ENCODE measurements around the gene RALGPS1. TPM values are rescaled to one million over a fixed set of nuclear protein-coding genes. Genes with fewer than 3 reads are reported as not detected.

Gene RALGPS1
- total RNA-seq, 1 experiment from 2014 or later = 28.5 TPM

- Mint-ChIP-seq H3K9me3 (no peaks in the 10 kb centered on the region), H3K27ac (no peak overlapping the region), H3K36me3 (no peaks in the 10 kb centered on the region), H3K4me1 (peaks cover 1% of the 10 kb centered on the region), H3K27me3 (ENCODE audit: low read depth) (no peaks in the 10 kb centered on the region; the same call in 1 of the 2 replicates), H3K4me3 (no peak overlapping the region)
- TF ChIP-seq, protein P1, sequence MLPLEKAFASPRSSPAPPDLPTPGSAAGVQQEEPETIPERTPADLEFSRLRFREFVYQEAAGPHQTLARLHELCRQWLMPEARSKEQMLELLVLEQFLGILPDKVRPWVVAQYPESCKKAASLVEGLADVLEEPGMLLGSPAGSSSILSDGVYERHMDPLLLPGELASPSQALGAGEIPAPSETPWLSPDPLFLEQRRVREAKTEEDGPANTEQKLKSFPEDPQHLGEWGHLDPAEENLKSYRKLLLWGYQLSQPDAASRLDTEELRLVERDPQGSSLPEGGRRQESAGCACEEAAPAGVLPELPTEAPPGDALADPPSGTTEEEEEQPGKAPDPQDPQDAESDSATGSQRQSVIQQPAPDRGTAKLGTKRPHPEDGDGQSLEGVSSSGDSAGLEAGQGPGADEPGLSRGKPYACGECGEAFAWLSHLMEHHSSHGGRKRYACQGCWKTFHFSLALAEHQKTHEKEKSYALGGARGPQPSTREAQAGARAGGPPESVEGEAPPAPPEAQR (CRISPR knock-in tag; IDR thresholded peaks at IDR 0.05) = no peak
- no peak for TF ChIP-seq NFYB (CRISPR knock-in tag; conservative IDR thresholded peaks at IDR 0.05; ENCODE audit: low read depth)
- no peak for TF ChIP-seq NFE2L1 (CRISPR knock-in tag; IDR thresholded peaks at IDR 0.05)
- no peak for TF ChIP-seq ARID4B (CRISPR knock-in tag; IDR thresholded peaks at IDR 0.05; ENCODE audit: borderline replicate concordance)
- TF ChIP-seq NR2C2 (CRISPR knock-in tag; IDR thresholded peaks at IDR 0.05) = no peak
- no peak for TF ChIP-seq CREB1 (CRISPR knock-in tag; IDR thresholded peaks at IDR 0.05)
- TF ChIP-seq STAT6 (CRISPR knock-in tag; conservative IDR thresholded peaks at IDR 0.05; ENCODE audit: low read depth) = no peak
- peak; percentile 3 for DNase-seq (ENCODE audit: low spot score)
- ChIA-PET CTCF (interaction anchor here (1.8 kb wide), 1 partner anchor 21 kb away, joined by 8 read pairs; no protein-coding TSS in a partner anchor), POLR2A (no interaction called here)
- ATAC-seq = no peak
Measured at GRCh38 chr9:127177665-127178265, 263.2 kb downstream of the RALGPS1 start.

DNA sequence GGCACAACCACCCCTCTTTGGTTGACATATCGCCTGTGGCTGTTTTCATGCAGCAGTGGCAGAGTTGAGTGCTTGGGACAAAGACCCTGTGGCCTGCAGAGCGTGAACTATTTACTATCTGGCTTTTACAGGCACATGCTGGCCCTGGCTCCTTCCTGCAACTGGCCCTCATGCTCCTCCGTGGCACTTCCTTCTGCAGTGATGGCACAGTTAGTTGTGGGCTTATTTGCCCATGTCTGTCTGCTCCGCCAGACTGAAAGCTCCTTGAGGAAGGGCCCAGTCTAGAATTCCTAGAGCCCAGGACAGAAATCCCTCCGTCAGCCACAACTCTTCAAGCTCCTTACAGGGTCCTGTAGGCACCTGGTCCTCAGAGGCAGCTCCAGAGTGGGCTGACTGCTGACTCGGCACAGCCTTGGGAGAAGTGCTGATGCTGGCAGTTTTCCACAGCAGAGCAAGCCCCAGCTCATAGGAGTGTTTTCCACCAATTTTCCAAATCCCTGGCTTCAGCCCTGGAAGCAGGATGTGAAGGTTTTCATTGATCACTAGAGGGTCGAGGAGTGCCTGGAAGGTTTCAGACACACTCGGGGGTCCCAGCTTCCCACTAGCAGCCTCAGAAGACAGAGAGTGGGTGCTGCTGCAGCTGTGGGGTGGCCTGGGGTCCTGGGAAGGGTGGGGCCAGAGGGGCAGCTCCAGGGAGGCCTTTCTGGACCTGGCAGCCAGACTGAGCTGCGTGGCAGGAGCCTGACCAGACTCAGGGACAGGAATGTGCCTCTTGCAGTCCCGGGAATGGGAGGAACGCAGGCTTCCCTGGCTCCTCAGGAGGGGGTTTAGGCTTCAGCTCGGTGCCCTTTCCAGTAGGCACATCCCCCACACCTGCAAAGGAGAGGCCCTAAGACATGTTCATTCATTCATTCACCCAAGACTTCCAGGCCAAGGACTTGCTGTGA is 264.4 kb downstream of the RALGPS1 start:
- Mint-ChIP-seq H3K4me1 (peaks cover 12% of the 10 kb centered on the region), H3K27me3 (ENCODE audit: low read depth) (no peaks in the 10 kb centered on the region; the same call in 1 of the 2 replicates), H3K27ac (0 out of 2 replicates have a peak overlapping the region, but pooled peaks have one; percentile 72), H3K36me3 (no peaks in the 10 kb centered on the region), H3K9me3 (no peaks in the 10 kb centered on the region), H3K4me3 (no peak overlapping the region)
- CTCF ChIA-PET = interaction anchor here (0.8 to 1.8 kb wide), 5 partner anchors 16 to 285 kb away, joined by 3 to 8 read pairs (median 4); no protein-coding TSS in a partner anchor
- DNase-seq (ENCODE audit: low spot score) (peak; percentile 20), ATAC-seq (peak; percentile 23)
- POLR2A ChIA-PET = no interaction called here
- TF ChIP-seq ETV6 (CRISPR knock-in tag; IDR thresholded peaks at IDR 0.05) (no peak), FOXJ3 (CRISPR knock-in tag; IDR thresholded peaks at IDR 0.05; ENCODE audit: borderline replicate concordance) (no peak), MLX (CRISPR knock-in tag; IDR thresholded peaks at IDR 0.05) (no peak), TP53 (CRISPR knock-in tag; IDR thresholded peaks at IDR 0.05) (no peak), CREB1 (CRISPR knock-in tag; IDR thresholded peaks at IDR 0.05) (no peak)
- TF ChIP-seq, protein P2, sequence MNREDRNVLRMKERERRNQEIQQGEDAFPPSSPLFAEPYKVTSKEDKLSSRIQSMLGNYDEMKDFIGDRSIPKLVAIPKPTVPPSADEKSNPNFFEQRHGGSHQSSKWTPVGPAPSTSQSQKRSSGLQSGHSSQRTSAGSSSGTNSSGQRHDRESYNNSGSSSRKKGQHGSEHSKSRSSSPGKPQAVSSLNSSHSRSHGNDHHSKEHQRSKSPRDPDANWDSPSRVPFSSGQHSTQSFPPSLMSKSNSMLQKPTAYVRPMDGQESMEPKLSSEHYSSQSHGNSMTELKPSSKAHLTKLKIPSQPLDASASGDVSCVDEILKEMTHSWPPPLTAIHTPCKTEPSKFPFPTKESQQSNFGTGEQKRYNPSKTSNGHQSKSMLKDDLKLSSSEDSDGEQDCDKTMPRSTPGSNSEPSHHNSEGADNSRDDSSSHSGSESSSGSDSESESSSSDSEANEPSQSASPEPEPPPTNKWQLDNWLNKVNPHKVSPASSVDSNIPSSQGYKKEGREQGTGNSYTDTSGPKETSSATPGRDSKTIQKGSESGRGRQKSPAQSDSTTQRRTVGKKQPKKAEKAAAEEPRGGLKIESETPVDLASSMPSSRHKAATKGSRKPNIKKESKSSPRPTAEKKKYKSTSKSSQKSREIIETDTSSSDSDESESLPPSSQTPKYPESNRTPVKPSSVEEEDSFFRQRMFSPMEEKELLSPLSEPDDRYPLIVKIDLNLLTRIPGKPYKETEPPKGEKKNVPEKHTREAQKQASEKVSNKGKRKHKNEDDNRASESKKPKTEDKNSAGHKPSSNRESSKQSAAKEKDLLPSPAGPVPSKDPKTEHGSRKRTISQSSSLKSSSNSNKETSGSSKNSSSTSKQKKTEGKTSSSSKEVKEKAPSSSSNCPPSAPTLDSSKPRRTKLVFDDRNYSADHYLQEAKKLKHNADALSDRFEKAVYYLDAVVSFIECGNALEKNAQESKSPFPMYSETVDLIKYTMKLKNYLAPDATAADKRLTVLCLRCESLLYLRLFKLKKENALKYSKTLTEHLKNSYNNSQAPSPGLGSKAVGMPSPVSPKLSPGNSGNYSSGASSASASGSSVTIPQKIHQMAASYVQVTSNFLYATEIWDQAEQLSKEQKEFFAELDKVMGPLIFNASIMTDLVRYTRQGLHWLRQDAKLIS (CRISPR knock-in tag; IDR thresholded peaks at IDR 0.05; ENCODE audit: borderline replicate concordance) = no peak
- TF ChIP-seq, protein P3, sequence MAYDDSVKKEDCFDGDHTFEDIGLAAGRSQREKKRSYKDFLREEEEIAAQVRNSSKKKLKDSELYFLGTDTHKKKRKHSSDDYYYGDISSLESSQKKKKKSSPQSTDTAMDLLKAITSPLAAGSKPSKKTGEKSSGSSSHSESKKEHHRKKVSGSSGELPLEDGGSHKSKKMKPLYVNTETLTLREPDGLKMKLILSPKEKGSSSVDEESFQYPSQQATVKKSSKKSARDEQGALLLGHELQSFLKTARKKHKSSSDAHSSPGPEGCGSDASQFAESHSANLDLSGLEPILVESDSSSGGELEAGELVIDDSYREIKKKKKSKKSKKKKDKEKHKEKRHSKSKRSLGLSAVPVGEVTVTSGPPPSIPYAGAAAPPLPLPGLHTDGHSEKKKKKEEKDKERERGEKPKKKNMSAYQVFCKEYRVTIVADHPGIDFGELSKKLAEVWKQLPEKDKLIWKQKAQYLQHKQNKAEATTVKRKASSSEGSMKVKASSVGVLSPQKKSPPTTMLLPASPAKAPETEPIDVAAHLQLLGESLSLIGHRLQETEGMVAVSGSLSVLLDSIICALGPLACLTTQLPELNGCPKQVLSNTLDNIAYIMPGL (CRISPR knock-in tag; IDR thresholded peaks at IDR 0.05) = no peak
- TF ChIP-seq, protein P4, sequence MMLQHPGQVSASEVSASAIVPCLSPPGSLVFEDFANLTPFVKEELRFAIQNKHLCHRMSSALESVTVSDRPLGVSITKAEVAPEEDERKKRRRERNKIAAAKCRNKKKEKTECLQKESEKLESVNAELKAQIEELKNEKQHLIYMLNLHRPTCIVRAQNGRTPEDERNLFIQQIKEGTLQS (CRISPR knock-in tag; conservative IDR thresholded peaks at IDR 0.05) = no peak
